Measurements from ENCODE around the gene EPHB2.

- no peak for TF ChIP-seq POLR2A (IDR thresholded peaks at IDR 0.05)
- no peak for TF ChIP-seq CTCF (IDR thresholded peaks at IDR 0.05)
Observed at GRCh38 chr1:22914633-22915217, 204.1 kb downstream of the EPHB2 start.
